Measurements from ENCODE around the gene KCNH4. TPM values are rescaled to one million over a fixed set of nuclear protein-coding genes. Genes with fewer than 3 reads are reported as not detected.

KCNH4 gene
- total and polyA plus RNA-seq, 9 of the 15 experiments (the other 6 are each of a cell fraction or from before 2014, with no cell fraction given) = 0.10 to 1.8 (median 0.50) TPM

GRCh38 chr17:42179911-42180410, 981 bp downstream of the KCNH4 start (continued):
- TF ChIP-seq MNT (conservative IDR thresholded peaks at IDR 0.05) (peak in 1 of 2 experiments; percentile 60; a peak in 1 of 4 replicates), HDAC1 (IDR thresholded peaks at IDR 0.05) (peak in 1 of 2 experiments; percentile 70; a peak in 2 of 4 replicates)

- H3K36me3 ChIP-seq (ENCODE audit: control insufficient read depth, insufficient read depth, low read length) = no peaks in the 10 kb centered on the region
- ChIA-PET POLR2A (interaction anchor here (0.6 to 1.3 kb wide), 3 partner anchors 12 to 315 kb away, joined by 3 read pairs; no protein-coding TSS in a partner anchor), CTCF (ENCODE audit: low intra/inter-chr PET ratio) (no interaction called here)
- intact Hi-C loops (cut with micrococcal nuclease) (no loop called here), in situ Hi-C loops (cut with MboI) (no loop called here)
- no peaks in the 10 kb centered on the region for H3K9me3 ChIP-seq (replicated peaks; ENCODE audit: control insufficient read depth, insufficient read depth, low read depth, low read length)
- no peak overlapping the region for H3K9ac ChIP-seq (ENCODE audit: insufficient read depth in 1 of 2, low read depth in 2 of 2, low read length in 2 of 2)
- peaks cover 24 to 38% of the 10 kb centered on the region in 2 experiments for H3K4me1 ChIP-seq (replicated peaks in 1 of 2; ENCODE audit: control insufficient read depth in 2 of 2, insufficient read depth in 2 of 2, low read length in 2 of 2)
- no peak for FAIRE-seq
- no peak for ATAC-seq
- H3K4me3 ChIP-seq = no peak overlapping the region
- WGBS (ENCODE audit: insufficient coverage, low coverage, missing lambda C conversion rate) = 8% methylated on average over 1 of the region's 1 CpG
- DNase-seq (ENCODE audit: extremely low read depth in 1 of 4, low spot score in 3 of 4) = no peak
- no TSS peak for BruUV-seq (replicated peaks)
- H3K4me2 ChIP-seq (ENCODE audit: insufficient read depth, low read length) = no peak overlapping the region
- H3K27ac ChIP-seq (ENCODE audit: extremely low read depth, low read depth, low read length) = no peak overlapping the region
- H3K27me3 ChIP-seq (ENCODE audit: control insufficient read depth in 2 of 2, insufficient read depth in 2 of 2, low read length in 2 of 2) = no peaks in the 10 kb centered on the region
- peaks cover 7% of the 10 kb centered on the region for H3K9me1 ChIP-seq (ENCODE audit: control insufficient read depth, insufficient read depth, low read length)
- 0 out of 2 replicates have a peak, but pooled peaks cover 4% of the 10 kb centered on the region for H4K20me1 ChIP-seq (replicated peaks; ENCODE audit: control insufficient read depth, insufficient read depth, low read length)
- H3K79me2 ChIP-seq (ENCODE audit: control insufficient read depth, insufficient read depth, low read length) = peaks cover 11% of the 10 kb centered on the region; the same call in 2 of the 3 replicates
- no peak overlapping the region for H2AFZ ChIP-seq (ENCODE audit: low read depth, low read length)
- TF ChIP-seq NFIC (IDR thresholded peaks at IDR 0.05) (no peak), ZNF197 (CRISPR knock-in tag; IDR thresholded peaks at IDR 0.05; ENCODE audit: low read depth) (no peak), ARID4B (CRISPR knock-in tag; IDR thresholded peaks at IDR 0.05) (no peak), KHSRP (IDR thresholded peaks at IDR 0.05) (no peak), GTF2E2 (tag; IDR thresholded peaks at IDR 0.05) (no peak), PATZ1 (CRISPR knock-in tag; IDR thresholded peaks at IDR 0.05; ENCODE audit: borderline replicate concordance) (no peak), ZNF830 (CRISPR knock-in tag; IDR thresholded peaks at IDR 0.05) (no peak), TSC22D4 (tag; IDR thresholded peaks at IDR 0.05) (no peak), HMBOX1 (IDR thresholded peaks at IDR 0.05) (no peak), JUNB (CRISPR knock-in tag; conservative IDR thresholded peaks at IDR 0.05) (no peak)
Measured at GRCh38 chr17:42179335-42179734, 1.6 kb downstream of the KCNH4 start.

Data from K562 (cell line).